DOHH2 (cell line): ENCODE measurements around the gene CAMTA2.

Experiments used
- H3F3A ChIP-seq: fragments of 200-600 bp; sonication (generic), shearing (Covaris generic); 2 replicates; pipeline ENCODE4 v1.6.0; 2016; ENCODE audit warnings: antibody characterized with exemption, mild to moderate bottlenecking; ENCODE audit not compliant: control insufficient read depth, insufficient read depth
- H3K27ac ChIP-seq: fragments of 200-600 bp; sonication (generic); 2 replicates; pipeline ENCODE4 v1.5.1; 2014; ENCODE audit warnings: low read depth, mild to moderate bottlenecking, low read length, moderate library complexity
- H3K27me3 ChIP-seq: fragments of 200-600 bp; sonication (generic); 2 replicates; pipeline ENCODE4 v1.6.1; 2014; ENCODE audit warnings: mild to moderate bottlenecking, low read length, mixed read lengths; ENCODE audit not compliant: control insufficient read depth
- H3K36me3 ChIP-seq: fragments of 200-600 bp; sonication (generic); 2 replicates; pipeline ENCODE4 v1.6.1; 2014; ENCODE audit warnings: mild to moderate bottlenecking, low read length, moderate library complexity, mixed read lengths; ENCODE audit not compliant: control insufficient read depth
- H3K4me1 ChIP-seq: fragments of 200-600 bp; sonication (generic); 2 replicates; pipeline ENCODE4 v1.6.1; 2014; ENCODE audit warnings: mild to moderate bottlenecking, low read length, mixed read lengths; ENCODE audit not compliant: control insufficient read depth
- H3K4me2 ChIP-seq: fragments of 200-600 bp; sonication (generic); 2 replicates; pipeline ENCODE4 v1.6.0; 2014; ENCODE audit warnings: mild to moderate bottlenecking, low read length, moderate library complexity
- H3K4me3 ChIP-seq: fragments of 200-600 bp; sonication (generic); 2 replicates; pipeline ENCODE4 v1.5.1; 2014; ENCODE audit warnings: mild to moderate bottlenecking, low read length, mixed read lengths
- H3K79me2 ChIP-seq: fragments of 200-600 bp; sonication (generic); 2 replicates; pipeline ENCODE4 v1.6.1; 2014; ENCODE audit warnings: mild to moderate bottlenecking, low read length, mixed read lengths; ENCODE audit not compliant: control insufficient read depth
- H3K9me2 ChIP-seq: fragments of 200-600 bp; sonication (generic); replicated peaks from 2 replicates; pipeline ENCODE4 v1.6.1; 2014; ENCODE audit warnings: mild to moderate bottlenecking, low read length, mixed read lengths; ENCODE audit not compliant: control insufficient read depth
- H3K9me3 ChIP-seq: fragments of 200-600 bp; sonication (generic); 2 replicates; pipeline ENCODE4 v1.6.1; 2014; ENCODE audit warnings: antibody characterized with exemption, low read length, mixed read lengths; ENCODE audit not compliant: control insufficient read depth, insufficient read depth
- H4K20me1 ChIP-seq: fragments of 200-600 bp; sonication (generic); 2 replicates; pipeline ENCODE4 v1.6.0; 2014; ENCODE audit warnings: low read depth, mild to moderate bottlenecking, antibody characterized with exemption, low read length, moderate library complexity; ENCODE audit not compliant: control insufficient read depth, insufficient read depth
- EZH2phosphoT487 ChIP-seq: fragments of 200-600 bp; sonication (generic); IDR thresholded peaks from 2 replicates; pipeline ENCODE4 v1.6.1; 2017; ENCODE audit warnings: borderline replicate concordance, mild to moderate bottlenecking, antibody characterized with exemption, low read length, moderate library complexity, mixed read lengths
- TF ChIP-seq, protein P1 (sequence below): fragments of 200-600 bp; sonication (generic); IDR thresholded peaks from one replicate; pipeline ENCODE4 v1.5.1; 2014; ENCODE audit warnings: antibody characterized with exemption, mild to moderate bottlenecking, low read depth, low read length; ENCODE audit not compliant: poor library complexity, severe bottlenecking

CAMTA2 gene

DNA sequence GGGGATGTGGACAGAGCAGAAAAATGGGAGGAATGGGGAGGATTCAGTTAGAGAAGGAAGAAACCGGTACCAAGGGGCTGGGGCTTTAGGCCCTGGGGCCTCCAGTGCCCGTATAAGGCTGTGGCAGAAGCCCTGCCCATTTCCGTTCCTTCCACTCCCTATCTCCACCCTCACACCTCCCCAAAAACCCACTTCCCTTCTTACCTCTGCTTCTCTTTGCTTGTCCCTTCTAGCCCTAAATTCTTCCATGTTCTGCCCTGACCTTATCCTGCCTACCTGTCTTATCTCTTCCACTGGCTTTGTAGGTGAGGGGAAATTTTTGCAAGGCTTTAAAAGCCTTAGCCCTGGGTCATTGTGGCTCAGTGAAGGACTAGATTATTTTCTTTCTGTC lies 43.3 kb downstream of the CAMTA2 start:
- no peak for TF ChIP-seq EZH2phosphoT487
- TF ChIP-seq, protein P1, sequence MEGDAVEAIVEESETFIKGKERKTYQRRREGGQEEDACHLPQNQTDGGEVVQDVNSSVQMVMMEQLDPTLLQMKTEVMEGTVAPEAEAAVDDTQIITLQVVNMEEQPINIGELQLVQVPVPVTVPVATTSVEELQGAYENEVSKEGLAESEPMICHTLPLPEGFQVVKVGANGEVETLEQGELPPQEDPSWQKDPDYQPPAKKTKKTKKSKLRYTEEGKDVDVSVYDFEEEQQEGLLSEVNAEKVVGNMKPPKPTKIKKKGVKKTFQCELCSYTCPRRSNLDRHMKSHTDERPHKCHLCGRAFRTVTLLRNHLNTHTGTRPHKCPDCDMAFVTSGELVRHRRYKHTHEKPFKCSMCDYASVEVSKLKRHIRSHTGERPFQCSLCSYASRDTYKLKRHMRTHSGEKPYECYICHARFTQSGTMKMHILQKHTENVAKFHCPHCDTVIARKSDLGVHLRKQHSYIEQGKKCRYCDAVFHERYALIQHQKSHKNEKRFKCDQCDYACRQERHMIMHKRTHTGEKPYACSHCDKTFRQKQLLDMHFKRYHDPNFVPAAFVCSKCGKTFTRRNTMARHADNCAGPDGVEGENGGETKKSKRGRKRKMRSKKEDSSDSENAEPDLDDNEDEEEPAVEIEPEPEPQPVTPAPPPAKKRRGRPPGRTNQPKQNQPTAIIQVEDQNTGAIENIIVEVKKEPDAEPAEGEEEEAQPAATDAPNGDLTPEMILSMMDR: no peak
- Histone ChIP-seq H3K27ac (peak overlapping the region; percentile 99), H3K9me2 (no peaks in the 10 kb centered on the region), H3K27me3 (no peaks in the 10 kb centered on the region), H3K4me3 (peak overlapping the region; percentile 50), H4K20me1 (peaks cover 13% of the 10 kb centered on the region; the same call in 1 of the 2 replicates), H3K4me2 (peak overlapping the region; percentile 94), H3K79me2 (peaks cover 86% of the 10 kb centered on the region), H3F3A (peaks cover 70% of the 10 kb centered on the region), H3K36me3 (peaks cover 86% of the 10 kb centered on the region), H3K4me1 (peaks cover 60% of the 10 kb centered on the region), H3K9me3 (no peaks in the 10 kb centered on the region)

DNA sequence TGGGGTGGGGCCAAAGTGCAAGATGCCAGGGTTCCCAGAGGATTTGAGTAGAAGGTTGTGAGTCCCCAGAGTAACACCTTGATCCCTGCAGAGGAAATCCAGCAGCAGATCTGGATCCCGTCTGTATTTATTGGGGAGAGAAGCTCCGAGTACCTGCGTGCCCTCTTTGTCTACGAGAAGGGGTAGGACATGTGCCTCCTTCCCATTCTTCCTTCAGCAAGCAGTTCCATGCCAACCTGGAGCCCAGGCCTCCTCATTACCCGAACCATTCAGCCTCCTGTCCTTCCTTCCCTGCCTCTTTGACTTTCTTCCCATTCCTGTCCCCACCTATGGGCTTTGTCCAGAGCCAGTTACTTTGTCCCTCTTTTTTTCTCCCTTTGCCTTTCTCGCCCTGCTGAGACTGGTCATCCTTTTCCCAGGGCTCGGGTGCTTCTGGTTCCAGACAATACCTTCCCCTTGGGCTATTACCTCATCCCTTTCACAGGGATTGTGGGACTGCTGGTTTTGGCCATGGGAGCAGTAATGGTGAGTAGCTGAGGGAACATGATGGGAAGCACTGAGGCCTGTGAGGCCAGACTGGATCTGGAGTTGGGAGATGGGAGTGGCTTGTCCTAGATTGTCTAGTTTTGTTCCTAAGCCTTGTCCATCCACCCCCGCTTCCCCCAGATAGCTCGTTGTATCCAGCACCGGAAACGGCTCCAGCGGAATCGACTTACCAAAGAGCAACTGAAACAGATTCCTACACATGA lies 44.5 kb downstream of the CAMTA2 start:
- Histone ChIP-seq H3K27ac (peak overlapping the region; percentile 99; the same call in 1 of the 2 replicates), H3K27me3 (no peaks in the 10 kb centered on the region), H3K9me3 (no peaks in the 10 kb centered on the region), H3K4me1 (peaks cover 69% of the 10 kb centered on the region), H3F3A (peaks cover 61% of the 10 kb centered on the region), H3K36me3 (peaks cover 92% of the 10 kb centered on the region), H3K79me2 (peaks cover 93% of the 10 kb centered on the region), H4K20me1 (peaks cover 13% of the 10 kb centered on the region; the same call in 1 of the 2 replicates), H3K9me2 (no peaks in the 10 kb centered on the region), H3K4me2 (peak overlapping the region; percentile 94), H3K4me3 (peak overlapping the region; percentile 90; the same call in 1 of the 2 replicates)
- TF ChIP-seq, protein P1: no peak
- TF ChIP-seq EZH2phosphoT487: no peak

DNA sequence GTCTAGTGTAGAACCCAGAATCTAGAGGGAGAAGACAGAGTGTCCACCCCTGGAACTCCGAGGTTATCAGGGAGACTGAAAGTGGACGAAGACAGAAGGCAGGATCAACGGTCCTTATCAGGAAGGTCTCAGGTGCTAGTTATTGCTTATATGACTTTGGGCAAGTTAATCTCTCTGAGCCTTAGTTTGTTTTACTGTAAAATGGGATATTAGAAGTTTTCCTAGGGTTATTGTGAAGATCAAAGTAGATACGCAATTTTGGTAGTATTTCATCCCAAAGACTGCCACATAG lies 46.2 kb downstream of the CAMTA2 start:
- peaks cover 93% of the 10 kb centered on the region for H3K36me3 ChIP-seq

More for the DNA sequence above, 46.2 kb downstream of the CAMTA2 start:
- H3F3A ChIP-seq: peaks cover 51% of the 10 kb centered on the region
- H3K4me1 ChIP-seq: peaks cover 63% of the 10 kb centered on the region
- H4K20me1 ChIP-seq: peaks cover 7% of the 10 kb centered on the region; the same call in 1 of the 2 replicates
- peak overlapping the region; percentile 90 for H3K4me3 ChIP-seq
- H3K27ac ChIP-seq: peak overlapping the region; percentile 92
- peaks cover 81% of the 10 kb centered on the region for H3K79me2 ChIP-seq
- peak overlapping the region; percentile 94 for H3K4me2 ChIP-seq
- H3K27me3 ChIP-seq: no peaks in the 10 kb centered on the region
- no peaks in the 10 kb centered on the region for H3K9me3 ChIP-seq
- TF ChIP-seq EZH2phosphoT487: no peak
- TF ChIP-seq, protein P1: no peak
- no peaks in the 10 kb centered on the region for H3K9me2 ChIP-seq
